ENCODE results near the gene EMC9.

EMC9 gene

DNA sequence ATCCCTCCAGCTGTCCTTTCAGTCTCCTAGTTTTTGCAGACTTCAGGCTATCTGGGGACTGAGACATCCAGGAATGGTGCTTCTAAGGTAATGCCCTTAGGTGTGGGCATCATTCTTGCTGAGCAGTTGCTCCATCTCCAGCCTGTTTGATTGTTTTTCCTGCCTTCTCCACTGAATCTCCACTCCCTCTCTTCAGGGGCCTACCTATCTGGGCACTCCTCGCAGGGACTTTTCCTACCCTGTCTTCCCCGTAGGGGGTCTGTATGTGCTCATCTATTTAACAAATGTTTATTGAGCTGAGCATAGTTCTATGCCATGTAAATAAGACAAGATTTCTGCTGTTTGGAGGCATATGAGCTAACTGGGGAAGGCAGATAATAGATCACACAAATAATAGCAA is 8.4 kb downstream of the EMC9 start:
- H3K79me1 ChIP-seq (ENCODE audit: low read length): no peaks in the 10 kb centered on the region
- no peak overlapping the region for H3K56ac ChIP-seq (ENCODE audit: low read length)
- H2BK5ac ChIP-seq (ENCODE audit: low read length): no peak overlapping the region
- no peak for DNase-seq
- no peak overlapping the region for H3K18ac ChIP-seq (ENCODE audit: low read length)
- no peak overlapping the region for H4K8ac ChIP-seq (ENCODE audit: low read depth, low read length)
- H3K36me3 ChIP-seq (ENCODE audit: control insufficient read depth, insufficient read depth, low read length): no peaks in the 10 kb centered on the region
- no peaks in the 10 kb centered on the region for H3K27me3 ChIP-seq (ENCODE audit: insufficient read depth, low read length, poor library complexity)
- peaks cover 1% of the 10 kb centered on the region for H3K4me1 ChIP-seq (ENCODE audit: control insufficient read depth, low read depth, low read length)
- H3K79me2 ChIP-seq (ENCODE audit: control insufficient read depth, insufficient read depth, low read length): no peaks in the 10 kb centered on the region
- H3K4me3 ChIP-seq (ENCODE audit: low read length): no peak overlapping the region
- H2AK5ac ChIP-seq (ENCODE audit: low read length): no peak overlapping the region
- no peak overlapping the region for H3K4ac ChIP-seq (ENCODE audit: low read depth, low read length)
- H2BK120ac ChIP-seq (ENCODE audit: low read depth, low read length): no peak overlapping the region
- no peak overlapping the region for H3K9ac ChIP-seq (ENCODE audit: low read length)
- no CpG with 5 or more reads among the region's 2 CpGs for WGBS (ENCODE audit: extremely low coverage, insufficient coverage, low lambda C conversion rate)
- no peak overlapping the region for H3K27ac ChIP-seq (ENCODE audit: low read depth, low read length)
- no peak overlapping the region for H3K4me2 ChIP-seq (ENCODE audit: low read length)
- H3K23ac ChIP-seq (ENCODE audit: low read length): no peak overlapping the region
- H2BK15ac ChIP-seq (replicated peaks; ENCODE audit: low read depth): no peak overlapping the region
- no peak overlapping the region for H4K5ac ChIP-seq (ENCODE audit: low read length)

DNA sequence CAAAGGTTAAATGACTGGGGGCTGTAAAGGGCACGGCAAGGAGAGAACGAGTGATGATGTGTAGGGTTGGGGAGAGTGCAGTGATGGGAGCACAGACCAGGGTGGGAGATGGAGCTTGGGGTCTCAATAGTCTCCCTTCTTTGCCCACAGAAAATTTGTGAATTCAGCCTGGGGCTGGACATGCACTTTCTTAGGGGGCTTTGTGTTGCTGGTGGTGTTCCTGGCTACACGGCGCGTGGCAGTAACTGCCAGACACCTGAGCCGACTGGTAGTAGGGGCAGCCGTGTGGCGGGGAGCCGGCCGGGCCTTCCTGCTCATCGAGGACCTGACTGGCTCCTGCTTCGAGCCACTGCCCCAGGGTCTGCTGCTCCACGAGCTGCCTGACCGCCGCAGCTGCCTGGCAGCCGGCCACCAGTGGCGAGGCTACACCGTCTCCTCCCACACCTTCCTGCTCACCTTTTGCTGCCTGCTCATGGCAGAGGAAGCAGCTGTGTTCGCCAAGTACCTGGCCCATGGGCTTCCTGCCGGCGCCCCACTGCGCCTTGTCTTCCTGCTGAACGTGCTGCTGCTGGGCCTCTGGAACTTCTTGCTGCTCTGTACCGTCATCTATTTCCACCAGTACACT is 9.2 kb downstream of the EMC9 start:
- H3K79me2 ChIP-seq (ENCODE audit: control insufficient read depth, insufficient read depth, low read length): no peaks in the 10 kb centered on the region

DNA sequence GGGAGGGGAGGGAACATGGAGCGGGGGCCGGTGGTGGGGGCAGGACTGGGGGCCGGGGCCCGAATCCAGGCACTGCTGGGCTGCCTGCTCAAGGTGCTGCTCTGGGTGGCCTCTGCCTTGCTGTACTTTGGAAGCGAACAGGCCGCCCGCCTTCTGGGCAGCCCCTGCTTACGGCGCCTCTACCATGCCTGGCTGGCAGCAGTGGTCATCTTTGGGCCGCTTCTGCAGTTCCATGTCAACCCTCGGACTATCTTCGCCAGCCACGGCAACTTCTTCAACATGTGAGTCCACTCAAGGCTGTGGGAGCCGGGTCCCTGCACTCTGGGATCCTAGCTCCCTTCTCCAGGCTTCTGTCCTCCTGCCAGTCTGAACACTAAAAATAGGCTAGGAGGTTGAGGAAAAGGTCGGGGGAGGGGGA is 9.8 kb downstream of the EMC9 start:
- no peak for DNase-seq
- Histone ChIP-seq H3K9ac (ENCODE audit: low read length) (no peak overlapping the region), H3K4me3 (ENCODE audit: low read length) (no peak overlapping the region), H3K56ac (ENCODE audit: low read length) (no peak overlapping the region), H3K36me3 (ENCODE audit: control insufficient read depth, insufficient read depth, low read length) (no peaks in the 10 kb centered on the region), H3K23ac (ENCODE audit: low read length) (no peak overlapping the region), H3K79me2 (ENCODE audit: control insufficient read depth, insufficient read depth, low read length) (no peaks in the 10 kb centered on the region), H2AK5ac (ENCODE audit: low read length) (no peak overlapping the region), H3K18ac (ENCODE audit: low read length) (no peak overlapping the region), H4K8ac (ENCODE audit: low read depth, low read length) (no peak overlapping the region), H2BK5ac (ENCODE audit: low read length) (no peak overlapping the region), H3K79me1 (ENCODE audit: low read length) (no peaks in the 10 kb centered on the region), H2BK120ac (ENCODE audit: low read depth, low read length) (no peak overlapping the region), H3K4me1 (ENCODE audit: control insufficient read depth, low read depth, low read length) (peaks cover under 1% of the 10 kb centered on the region), H3K4me2 (ENCODE audit: low read length) (no peak overlapping the region), H3K27me3 (ENCODE audit: insufficient read depth, low read length, poor library complexity) (no peaks in the 10 kb centered on the region), H3K27ac (ENCODE audit: low read depth, low read length) (no peak overlapping the region), H2BK15ac (replicated peaks; ENCODE audit: low read depth) (no peak overlapping the region), H3K4ac (ENCODE audit: low read depth, low read length) (no peak overlapping the region), H4K5ac (ENCODE audit: low read length) (no peak overlapping the region)
- WGBS (ENCODE audit: extremely low coverage, insufficient coverage, low lambda C conversion rate): no CpG with 5 or more reads among the region's 15 CpGs

More for the DNA sequence above, 9.2 kb downstream of the EMC9 start:
- Histone ChIP-seq H4K8ac (ENCODE audit: low read depth, low read length) (no peak overlapping the region), H2BK5ac (ENCODE audit: low read length) (no peak overlapping the region), H3K36me3 (ENCODE audit: control insufficient read depth, insufficient read depth, low read length) (no peaks in the 10 kb centered on the region), H3K4me2 (ENCODE audit: low read length) (no peak overlapping the region), H3K4me1 (ENCODE audit: control insufficient read depth, low read depth, low read length) (peaks cover 1% of the 10 kb centered on the region), H3K18ac (ENCODE audit: low read length) (no peak overlapping the region), H3K23ac (ENCODE audit: low read length) (no peak overlapping the region), H4K5ac (ENCODE audit: low read length) (no peak overlapping the region), H3K27ac (ENCODE audit: low read depth, low read length) (no peak overlapping the region), H2BK15ac (replicated peaks; ENCODE audit: low read depth) (no peak overlapping the region), H3K27me3 (ENCODE audit: insufficient read depth, low read length, poor library complexity) (no peaks in the 10 kb centered on the region), H2AK5ac (ENCODE audit: low read length) (no peak overlapping the region), H3K9ac (ENCODE audit: low read length) (no peak overlapping the region), H3K79me1 (ENCODE audit: low read length) (no peaks in the 10 kb centered on the region), H3K56ac (ENCODE audit: low read length) (no peak overlapping the region), H3K4me3 (ENCODE audit: low read length) (no peak overlapping the region), H2BK120ac (ENCODE audit: low read depth, low read length) (no peak overlapping the region), H3K4ac (ENCODE audit: low read depth, low read length) (no peak overlapping the region)
- no peak for DNase-seq
- WGBS (ENCODE audit: extremely low coverage, insufficient coverage, low lambda C conversion rate): no CpG with 5 or more reads among the region's 24 CpGs

DNA sequence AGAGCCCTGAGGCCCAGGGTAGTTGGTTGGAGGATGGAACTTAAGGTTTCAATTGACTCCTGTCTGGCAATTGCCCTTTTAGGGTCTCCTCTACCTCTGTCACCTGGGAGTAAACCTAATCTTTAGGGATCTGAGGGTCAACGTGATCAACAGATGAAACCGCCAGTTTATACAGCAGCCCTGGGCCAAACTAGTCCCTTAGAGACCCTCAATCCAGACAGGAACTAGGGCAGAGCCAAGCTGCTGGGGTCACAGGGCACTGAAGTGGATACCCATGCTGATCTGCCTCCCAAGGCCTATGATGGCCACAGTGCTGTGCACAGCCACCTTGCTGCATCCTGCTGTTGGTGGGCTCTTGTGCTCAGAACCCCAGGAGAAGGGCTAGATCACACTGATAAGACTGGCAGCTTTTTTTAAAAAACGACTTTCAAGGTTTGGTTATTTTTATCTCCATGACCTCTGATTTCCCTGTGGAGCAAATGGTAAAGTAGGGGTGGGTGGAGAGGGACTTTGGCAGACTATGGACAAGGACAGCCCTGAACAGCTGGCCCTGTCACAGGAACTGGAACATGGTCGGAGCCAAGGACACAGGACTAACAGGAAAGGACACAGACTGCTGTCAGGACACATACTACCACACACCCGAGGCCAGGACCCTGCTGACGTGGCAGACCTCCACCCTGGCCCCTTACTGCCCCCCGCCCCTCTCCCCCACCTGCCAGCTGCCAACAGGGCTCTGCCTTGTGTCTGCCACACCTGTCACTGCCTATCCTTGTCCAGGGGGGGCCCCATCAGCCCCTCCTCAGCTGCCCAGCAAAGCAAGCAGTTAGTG is 10.5 kb downstream of the EMC9 start:
- Histone ChIP-seq H3K4ac (ENCODE audit: low read depth, low read length) (no peak overlapping the region), H2BK120ac (ENCODE audit: low read depth, low read length) (no peak overlapping the region), H3K9ac (ENCODE audit: low read length) (no peak overlapping the region), H3K79me1 (ENCODE audit: low read length) (no peaks in the 10 kb centered on the region), H3K36me3 (ENCODE audit: control insufficient read depth, insufficient read depth, low read length) (no peaks in the 10 kb centered on the region), H2BK5ac (ENCODE audit: low read length) (no peak overlapping the region), H3K23ac (ENCODE audit: low read length) (no peak overlapping the region), H3K18ac (ENCODE audit: low read length) (no peak overlapping the region), H3K79me2 (ENCODE audit: control insufficient read depth, insufficient read depth, low read length) (no peaks in the 10 kb centered on the region), H3K4me2 (ENCODE audit: low read length) (no peak overlapping the region), H4K5ac (ENCODE audit: low read length) (no peak overlapping the region), H3K4me3 (ENCODE audit: low read length) (no peak overlapping the region), H3K4me1 (ENCODE audit: control insufficient read depth, low read depth, low read length) (no peaks in the 10 kb centered on the region), H2BK15ac (replicated peaks; ENCODE audit: low read depth) (no peak overlapping the region), H3K56ac (ENCODE audit: low read length) (no peak overlapping the region), H3K27ac (ENCODE audit: low read depth, low read length) (no peak overlapping the region), H2AK5ac (ENCODE audit: low read length) (no peak overlapping the region), H4K8ac (ENCODE audit: low read depth, low read length) (no peak overlapping the region), H3K27me3 (ENCODE audit: insufficient read depth, low read length, poor library complexity) (no peaks in the 10 kb centered on the region)
- DNase-seq: no peak
- no CpG with 5 or more reads among the region's 7 CpGs for WGBS (ENCODE audit: extremely low coverage, insufficient coverage, low lambda C conversion rate)

DNA sequence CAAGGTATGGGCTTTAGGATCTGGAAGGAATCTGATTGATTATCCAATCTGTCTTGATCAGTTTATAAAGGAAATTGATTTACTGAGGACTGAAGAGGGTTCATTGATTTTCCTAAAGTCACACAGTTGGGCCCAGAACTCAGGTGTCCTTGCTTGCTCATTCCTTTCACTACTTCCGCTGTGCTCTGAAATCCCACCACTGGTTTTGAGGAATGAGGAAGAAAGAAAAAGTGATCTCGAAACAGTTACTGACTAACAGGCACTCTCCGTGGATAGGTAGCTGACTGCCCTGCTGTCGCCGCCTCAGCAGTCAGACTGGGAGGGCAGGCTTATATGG is 11.0 kb downstream of the EMC9 start, which contains the start of gene FITM1:
TSS of gene FITM1 (plus strand) at position 280 of the 337 bp plus-strand sequence. CDS start 905 bp downstream, outside the sequence.
- no peak within 1 kb of the TSS for H3K23ac ChIP-seq (ENCODE audit: low read length)
- H3K4me2 ChIP-seq (ENCODE audit: low read length): no peak within 1 kb of the TSS
- H2AK5ac ChIP-seq (ENCODE audit: low read length): no peak within 1 kb of the TSS
- no peak within 1 kb of the TSS for H3K4me3 ChIP-seq (ENCODE audit: low read length)
- no peak within 1 kb of the TSS for H4K5ac ChIP-seq (ENCODE audit: low read length)
- no peak within 1 kb of the TSS for H2BK15ac ChIP-seq (replicated peaks; ENCODE audit: low read depth)
- no peaks in the 10 kb centered on the region for H3K79me2 ChIP-seq (ENCODE audit: control insufficient read depth, insufficient read depth, low read length)
- H3K18ac ChIP-seq (ENCODE audit: low read length): no peak within 1 kb of the TSS
- no peak within 1 kb of the TSS for H2BK5ac ChIP-seq (ENCODE audit: low read length)
- H3K36me3 ChIP-seq (ENCODE audit: control insufficient read depth, insufficient read depth, low read length): no peaks in the 10 kb centered on the region
- H3K27ac ChIP-seq (ENCODE audit: low read depth, low read length): no peak within 1 kb of the TSS
- no peaks in the 10 kb centered on the region for H3K79me1 ChIP-seq (ENCODE audit: low read length)
- H3K27me3 ChIP-seq (ENCODE audit: insufficient read depth, low read length, poor library complexity): no peaks in the 10 kb centered on the region
- no peaks in the 10 kb centered on the region for H3K4me1 ChIP-seq (ENCODE audit: control insufficient read depth, low read depth, low read length)
- no peak for DNase-seq
- H4K8ac ChIP-seq (ENCODE audit: low read depth, low read length): no peak within 1 kb of the TSS
- WGBS (ENCODE audit: extremely low coverage, insufficient coverage, low lambda C conversion rate): no CpG with 5 or more reads among the region's 5 CpGs
- no peak within 1 kb of the TSS for H3K4ac ChIP-seq (ENCODE audit: low read depth, low read length)
- no peak within 1 kb of the TSS for H3K56ac ChIP-seq (ENCODE audit: low read length)
- H2BK120ac ChIP-seq (ENCODE audit: low read depth, low read length): no peak within 1 kb of the TSS
- H3K9ac ChIP-seq (ENCODE audit: low read length): no peak within 1 kb of the TSS

All from mesendoderm (in vitro differentiated cells).